Measurements from ENCODE around the gene HRH1.
"Not testable (repeated sequence)": the region's sequence is repeated elsewhere in the genome, so short reads cannot be mapped to it uniquely, and the experiment has no call there.

HRH1 gene

GRCh38 chr3:11204697-11205348 is 50.5 kb downstream of the HRH1 start:
- DNase-seq (ENCODE audit: low read depth, low spot score), result peak; percentile 70

- peak; percentile 44 for DNase-seq (ENCODE audit: low read depth, low spot score)
These were observed 51.6 kb downstream of the HRH1 start for GRCh38 chr3:11205881-11206280.

- DNase-seq (ENCODE audit: low read depth, low spot score), result no peak
These were observed 52.0 kb downstream of the HRH1 start for GRCh38 chr3:11206316-11206715.

GRCh38 chr3:11206953-11207352 is 52.7 kb downstream of the HRH1 start:
- no peak for DNase-seq (ENCODE audit: low read depth, low spot score)

GRCh38 chr3:11211531-11212298 is 57.4 kb downstream of the HRH1 start:
- DNase-seq (ENCODE audit: low read depth, low spot score), result peak; percentile 50

GRCh38 chr3:11212299-11212608 is 58.0 kb downstream of the HRH1 start:
- DNase-seq (ENCODE audit: low read depth, low spot score), result peak; percentile 81

- no peak for DNase-seq (ENCODE audit: low read depth, low spot score)
These were observed 58.5 kb downstream of the HRH1 start for GRCh38 chr3:11212784-11213183.

- no peak for DNase-seq (ENCODE audit: low read depth, low spot score)
These were observed 59.6 kb downstream of the HRH1 start for GRCh38 chr3:11213810-11214450.

- no peak for DNase-seq (ENCODE audit: low read depth, low spot score)
These were observed 60.2 kb downstream of the HRH1 start for GRCh38 chr3:11214451-11214978.

GRCh38 chr3:11217370-11217769 is 63.1 kb downstream of the HRH1 start:
- DNase-seq (ENCODE audit: low read depth, low spot score), result not testable (repeated sequence)

GRCh38 chr3:11220230-11220629 is 65.9 kb downstream of the HRH1 start:
- DNase-seq (ENCODE audit: low read depth, low spot score), result no peak

GRCh38 chr3:11221818-11222415 is 67.6 kb downstream of the HRH1 start:
- DNase-seq (ENCODE audit: low read depth, low spot score), result no peak

GRCh38 chr3:11224010-11224409 is 69.7 kb downstream of the HRH1 start:
- no peak for DNase-seq (ENCODE audit: low read depth, low spot score)

- no peak for DNase-seq (ENCODE audit: low read depth, low spot score)
These were observed 70.6 kb downstream of the HRH1 start for GRCh38 chr3:11224870-11225229.

GRCh38 chr3:11226042-11226370 is 71.7 kb downstream of the HRH1 start:
- no peak for DNase-seq (ENCODE audit: low read depth, low spot score)

- no peak for DNase-seq (ENCODE audit: low read depth, low spot score)
These were observed 73.7 kb downstream of the HRH1 start for GRCh38 chr3:11228041-11228440.

- no peak for DNase-seq (ENCODE audit: low read depth, low spot score)
These were observed 75.8 kb downstream of the HRH1 start for GRCh38 chr3:11230125-11230524.

- no peak for DNase-seq (ENCODE audit: low read depth, low spot score)
These were observed 76.5 kb downstream of the HRH1 start for GRCh38 chr3:11230832-11231231.

GRCh38 chr3:11235385-11235784 is 81.1 kb downstream of the HRH1 start:
- DNase-seq (ENCODE audit: low read depth, low spot score), result no peak

GRCh38 chr3:11236588-11237461 is 82.5 kb downstream of the HRH1 start:
- peak; percentile 61 for DNase-seq (ENCODE audit: low read depth, low spot score)

GRCh38 chr3:11238060-11238459 is 83.8 kb downstream of the HRH1 start:
- peak; percentile 79 for DNase-seq (ENCODE audit: low read depth, low spot score)

GRCh38 chr3:11238880-11239279 is 84.6 kb downstream of the HRH1 start:
- peak; percentile 85 for DNase-seq (ENCODE audit: low read depth, low spot score)

Measured in astrocyte of the hippocampus (primary cell).